Mesenchymal stem cell (in vitro differentiated cells and primary cell): ENCODE measurements around the gene FXYD6.

ENCODE experiments used
- DNase-seq: peaks from one replicate; pipeline ENCODE4 v3.0.0-alpha.2; 2013
- H2AFZ ChIP-seq: one replicate; pipeline ENCODE4 v1.6.1; 2013; ENCODE audit warnings: low read depth, mild to moderate bottlenecking, control low read depth, inconsistent platforms, low read length, moderate library complexity
- H2AK5ac ChIP-seq: 2 replicates; pipeline ENCODE4 v1.6.1; 2013; ENCODE audit warnings: low read length, moderate library complexity, mild to moderate bottlenecking, inconsistent platforms; ENCODE audit not compliant: severe bottlenecking
- H2BK120ac ChIP-seq: one replicate; pipeline ENCODE4 v1.6.1; 2013; ENCODE audit warnings: low read depth, mild to moderate bottlenecking, inconsistent platforms, low read length, moderate library complexity
- H2BK12ac ChIP-seq, 2 experiments: one replicate each; pipeline ENCODE4 v1.6.1; 2013; ENCODE audit warnings: inconsistent platforms in 2 of 2, low read length in 2 of 2, mild to moderate bottlenecking in 2 of 2, moderate library complexity in 2 of 2, control low read depth in 1 of 2
- H2BK15ac ChIP-seq: one replicate; pipeline ENCODE4 v1.6.1; 2013; ENCODE audit warnings: mild to moderate bottlenecking, low read depth, inconsistent platforms; ENCODE audit not compliant: poor library complexity, severe bottlenecking
- H2BK5ac ChIP-seq: 2 replicates; pipeline ENCODE4 v1.6.1; 2013; ENCODE audit warnings: low read depth, mild to moderate bottlenecking, low read length, control low read depth, inconsistent platforms; ENCODE audit not compliant: poor library complexity, severe bottlenecking
- H3K14ac ChIP-seq, 2 experiments: one replicate each; pipeline ENCODE4 v1.6.1; 2013; ENCODE audit warnings: inconsistent platforms in 2 of 2, low read length in 2 of 2, control low read depth in 1 of 2, mild to moderate bottlenecking in 1 of 2, moderate library complexity in 1 of 2
- H3K18ac ChIP-seq, 2 experiments: one replicate each; pipeline ENCODE4 v1.6.1; 2013; ENCODE audit warnings: inconsistent platforms in 2 of 2, low read length in 2 of 2, control low read depth in 1 of 2, low read depth in 1 of 2, mild to moderate bottlenecking in 1 of 2
- H3K23ac ChIP-seq, 2 experiments: one replicate each; pipeline ENCODE4 v1.6.1; 2013; ENCODE audit warnings: inconsistent platforms in 2 of 2, low read length in 2 of 2, mild to moderate bottlenecking in 2 of 2, moderate library complexity in 2 of 2, control low read depth in 1 of 2
- H3K27ac ChIP-seq: 2 replicates; pipeline ENCODE4 v1.5.1; 2013; ENCODE audit warnings: mild to moderate bottlenecking, moderate library complexity, low read length, control low read depth, inconsistent platforms; ENCODE audit not compliant: poor library complexity, severe bottlenecking
- H3K27me3 ChIP-seq, 2 experiments: 2 replicates each; pipeline versions ENCODE4 v1.6.1 to v1.7.0; 2013; ENCODE audit warnings: low read length in 2 of 2, mild to moderate bottlenecking in 2 of 2, moderate library complexity in 2 of 2, control low read depth in 1 of 2, inconsistent platforms in 1 of 2; ENCODE audit not compliant: control insufficient read depth in 1 of 2, insufficient read depth in 1 of 2
- H3K36me3 ChIP-seq, 2 experiments: 2 replicates each; pipeline versions ENCODE4 v1.6.1 to v1.7.0; 2013; ENCODE audit warnings: low read length in 2 of 2, control low read depth in 1 of 2, inconsistent platforms in 1 of 2, low read depth in 1 of 2, mild to moderate bottlenecking in 1 of 2; ENCODE audit not compliant: insufficient read depth in 2 of 2, control insufficient read depth in 1 of 2
- H3K4ac ChIP-seq, 2 experiments: one replicate each; pipeline ENCODE4 v1.6.1; 2013; ENCODE audit warnings: inconsistent platforms in 2 of 2, low read length in 2 of 2, mild to moderate bottlenecking in 2 of 2, moderate library complexity in 2 of 2, control low read depth in 1 of 2, low read depth in 1 of 2
- H3K4me1 ChIP-seq: 2 replicates; pipeline ENCODE4 v1.6.1; 2013; ENCODE audit warnings: low read depth, low read length, control low read depth; ENCODE audit not compliant: control insufficient read depth, insufficient read depth
- H3K4me2 ChIP-seq: 2 replicates; pipeline ENCODE4 v1.6.1; 2013; ENCODE audit warnings: low read length, mild to moderate bottlenecking, inconsistent platforms; ENCODE audit not compliant: poor library complexity, severe bottlenecking
- H3K4me3 ChIP-seq, 2 experiments: 2 replicates each; pipeline versions ENCODE4 v1.5.1 to v1.7.0; 2013; ENCODE audit warnings: low read length in 2 of 2, mild to moderate bottlenecking in 2 of 2, control low read depth in 1 of 2, low read depth in 1 of 2; ENCODE audit not compliant: insufficient read depth in 1 of 2
- H3K79me1 ChIP-seq: replicated peaks from 2 replicates; pipeline ENCODE4 v1.6.1; 2013; ENCODE audit warnings: mild to moderate bottlenecking, control low read depth, low read length, inconsistent platforms; ENCODE audit not compliant: poor library complexity, severe bottlenecking
- H3K9ac ChIP-seq: 2 replicates; pipeline ENCODE4 v1.7.0; 2013; ENCODE audit warnings: mild to moderate bottlenecking, low read length, moderate library complexity
- H3K9me3 ChIP-seq: 2 replicates; pipeline ENCODE4 v1.7.0; 2013; ENCODE audit warnings: mild to moderate bottlenecking, low read length; ENCODE audit not compliant: control insufficient read depth
- H4K8ac ChIP-seq: one replicate; pipeline ENCODE4 v1.6.1; 2013; ENCODE audit warnings: inconsistent platforms, mild to moderate bottlenecking, low read length, moderate library complexity
- H4K91ac ChIP-seq: one replicate; pipeline ENCODE4 v1.6.1; 2013; ENCODE audit warnings: mild to moderate bottlenecking, low read length, inconsistent platforms
- WGBS: methylation state at CpG from one replicate; pipeline ENCODE4 v1.1.7; 2013; ENCODE audit warnings: mixed read lengths; 5-methylcytosine and 5-hydroxymethylcytosine counted together

The FXYD6 gene

DNA sequence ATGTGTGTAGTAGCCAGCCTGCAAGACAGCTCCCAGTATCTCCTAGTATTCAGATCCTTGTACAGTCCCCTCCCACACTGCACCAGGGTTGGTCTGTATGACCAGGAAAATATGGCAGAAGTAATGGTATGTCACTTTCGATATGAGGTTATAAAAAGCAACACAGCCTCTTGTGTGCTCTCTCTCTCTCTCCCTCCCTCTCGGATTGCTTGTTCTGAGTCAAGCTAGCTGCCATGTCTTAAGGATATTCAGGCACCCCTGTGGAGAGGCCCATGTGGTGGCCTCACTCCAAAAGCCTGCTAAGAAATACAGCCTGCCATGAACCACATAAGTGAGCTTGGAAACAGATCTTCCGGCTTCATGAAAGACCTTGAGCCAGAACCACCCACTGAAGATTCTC is 25.4 kb downstream of the FXYD6 start:
- H4K91ac ChIP-seq, result no peak overlapping the region
- H4K8ac ChIP-seq, result no peak overlapping the region
- H2BK12ac ChIP-seq, result no peak overlapping the region
- H3K36me3 ChIP-seq, result peaks cover 0 to 10% of the 10 kb centered on the region in 2 experiments
- no peak overlapping the region for H2BK5ac ChIP-seq
- H3K27me3 ChIP-seq, result peaks cover 0 to 5% of the 10 kb centered on the region in 2 experiments
- H3K27ac ChIP-seq, result no peak overlapping the region
- H3K23ac ChIP-seq, result no peak overlapping the region
- H3K4me1 ChIP-seq, result peaks cover 2% of the 10 kb centered on the region
- H2BK15ac ChIP-seq, result no peak overlapping the region
- no peak overlapping the region for H3K18ac ChIP-seq
- no peak for DNase-seq
- no peak overlapping the region for H3K4ac ChIP-seq
- no peak overlapping the region for H3K9ac ChIP-seq
- peaks cover 14% of the 10 kb centered on the region for H3K79me1 ChIP-seq
- WGBS, result 81% methylated on average over 3 of the region's 3 CpGs
- no peak overlapping the region for H3K4me2 ChIP-seq
- H2BK120ac ChIP-seq, result no peak overlapping the region
- H2AFZ ChIP-seq, result no peak overlapping the region
- no peak overlapping the region for H3K14ac ChIP-seq
- H3K9me3 ChIP-seq, result peaks cover 12% of the 10 kb centered on the region
- no peak overlapping the region for H3K4me3 ChIP-seq
- H2AK5ac ChIP-seq, result no peak overlapping the region

DNA sequence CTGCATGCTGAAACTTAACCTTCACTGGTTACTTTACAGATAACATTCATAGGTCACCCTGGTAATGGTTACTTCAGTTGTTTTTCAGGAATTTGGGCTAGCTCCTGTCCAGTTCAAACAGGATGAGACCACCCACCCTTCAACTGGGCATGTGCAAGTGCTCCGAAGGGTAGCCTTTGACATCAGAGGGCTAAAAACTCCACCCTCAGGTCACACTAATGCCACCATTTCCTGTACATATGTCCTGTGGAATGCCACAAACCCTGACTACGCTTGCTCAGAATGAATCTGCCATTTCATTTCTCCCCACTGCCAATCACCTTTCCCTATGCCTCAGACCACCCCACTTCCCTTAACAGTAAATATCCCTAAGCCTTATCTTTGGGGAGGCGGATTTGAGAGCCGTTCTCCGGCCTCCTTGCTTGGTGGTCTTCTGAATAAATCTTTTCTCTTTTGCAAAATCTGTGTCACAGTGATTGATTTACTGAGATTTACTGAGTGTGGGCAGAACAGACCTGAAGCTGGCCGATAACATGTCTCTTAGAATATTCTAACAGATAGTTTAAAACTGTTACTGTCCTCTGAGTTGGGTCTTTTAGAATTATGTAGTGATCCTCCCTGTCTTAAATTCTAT is 26.6 kb downstream of the FXYD6 start:
- Histone ChIP-seq H3K9me3 (peaks cover 12% of the 10 kb centered on the region), H3K9ac (no peak overlapping the region), H3K27me3 (no peaks in the 10 kb centered on the region), H3K27ac (no peak overlapping the region), H3K4me1 (no peaks in the 10 kb centered on the region), H2BK120ac (no peak overlapping the region), H3K4me3 (no peak overlapping the region), H3K4ac (no peak overlapping the region), H3K36me3 (peaks cover 0 to 6% of the 10 kb centered on the region in 2 experiments), H3K18ac (no peak overlapping the region), H2BK12ac (no peak overlapping the region), H3K14ac (no peak overlapping the region), H3K4me2 (no peak overlapping the region), H2AK5ac (no peak overlapping the region), H2BK15ac (no peak overlapping the region), H2BK5ac (no peak overlapping the region), H2AFZ (no peak overlapping the region), H4K91ac (no peak overlapping the region), H4K8ac (no peak overlapping the region), H3K79me1 (peaks cover 9% of the 10 kb centered on the region), H3K23ac (no peak overlapping the region)
- DNase-seq, result no peak
- WGBS, result 91% methylated on average over 5 of the region's 6 CpGs

GRCh38 chr11:117843666-117844484 is 32.6 kb downstream of the FXYD6 start:
- no peak overlapping the region for H3K4me2 ChIP-seq
- H2BK12ac ChIP-seq, result peak overlapping the region in 1 of 2 experiments; percentile 51
- WGBS, result 26% methylated on average over 8 of the region's 9 CpGs

More at GRCh38 chr11:117843666-117844484, 32.6 kb downstream of the FXYD6 start:
- H3K23ac ChIP-seq, result no peak overlapping the region
- H2BK120ac ChIP-seq, result no peak overlapping the region
- peaks cover 0 to 26% of the 10 kb centered on the region in 2 experiments for H3K27me3 ChIP-seq
- H4K91ac ChIP-seq, result no peak overlapping the region
- no peak overlapping the region for H2AFZ ChIP-seq
- H3K4ac ChIP-seq, result no peak overlapping the region
- peaks cover 0 to 23% of the 10 kb centered on the region in 2 experiments for H3K36me3 ChIP-seq
- no peak overlapping the region for H2BK15ac ChIP-seq
- H3K27ac ChIP-seq, result no peak overlapping the region
- no peaks in the 10 kb centered on the region for H3K9me3 ChIP-seq
- H4K8ac ChIP-seq, result no peak overlapping the region
- H3K9ac ChIP-seq, result no peak overlapping the region
- no peak overlapping the region for H2BK5ac ChIP-seq
- no peak overlapping the region for H3K4me3 ChIP-seq
- DNase-seq, result peak; percentile 69
- no peak overlapping the region for H3K14ac ChIP-seq
- peak overlapping the region in 1 of 2 experiments; percentile 14 for H3K18ac ChIP-seq
- peaks cover 3% of the 10 kb centered on the region for H3K79me1 ChIP-seq
- H3K4me1 ChIP-seq, result peaks cover 13% of the 10 kb centered on the region
- peak overlapping the region; percentile 41 for H2AK5ac ChIP-seq
